WTC11 (cell line): ENCODE results near the gene OR8A1. TPM values are rescaled to one million over a fixed set of nuclear protein-coding genes. Genes with fewer than 3 reads are reported as not detected.

ENCODE experiments used
- ATAC-seq: fragments of 200-7000 bp; cut with Tn5 transposase; 2 replicates; pipeline ENCODE4 v1.10.0; 2021; ENCODE audit warnings: mild to moderate bottlenecking, moderate library complexity
- CTCF ChIA-PET: fragments of 300-600 bp; sonication (Branson Sonifier 250); formaldehyde crosslinking; loops from one replicate; lab custom pipeline; 2021; ENCODE audit warnings: antibody characterized with exemption; lab: Charles Lee
- POLR2A ChIA-PET: fragments of 350-600 bp; sonication (Branson Sonifier 250); formaldehyde crosslinking; loops from one replicate; lab custom pipeline; 2021; ENCODE audit warnings: antibody characterized with exemption; lab: Charles Lee
- DNase-seq: peaks from one replicate; pipeline ENCODE4 v3.0.0; 2021; ENCODE audit warnings: low spot score
- H3K27ac Mint-ChIP-seq: 2 replicates; pipeline ENCODE4 v1.8.0; 2021; ENCODE audit warnings: mixed read lengths
- H3K27me3 Mint-ChIP-seq: 2 replicates; pipeline ENCODE4 v1.8.0; 2021; ENCODE audit warnings: low read depth, mild to moderate bottlenecking, moderate library complexity, mixed read lengths
- H3K36me3 Mint-ChIP-seq: 2 replicates; pipeline ENCODE4 v1.8.0; 2021; ENCODE audit warnings: mixed read lengths
- H3K4me1 Mint-ChIP-seq: 2 replicates; pipeline ENCODE4 v1.8.0; 2022; ENCODE audit warnings: mixed read lengths
- H3K4me3 Mint-ChIP-seq: 2 replicates; pipeline ENCODE4 v1.8.0; 2021; ENCODE audit warnings: mild to moderate bottlenecking, moderate library complexity, mixed read lengths
- H3K9me3 Mint-ChIP-seq: 2 replicates; pipeline ENCODE4 v1.8.0; 2021; ENCODE audit warnings: mixed read lengths
- ZNF121 ChIP-seq: sonication (generic); formaldehyde crosslinking; IDR thresholded peaks from 2 replicates; pipeline ENCODE4 v1.8.0; 2023; ENCODE audit warnings: missing genetic modification reagents
- ZNF263 ChIP-seq: sonication (generic); formaldehyde crosslinking; IDR thresholded peaks from 2 replicates; pipeline ENCODE4 v1.8.1; 2022; ENCODE audit warnings: low read depth, mild to moderate bottlenecking, moderate library complexity, missing genetic modification reagents
- ZNF532 ChIP-seq: fragments of 250-450 bp; sonication (Bioruptor Pico); IDR thresholded peaks from 2 replicates; pipeline ENCODE4 v1.9.0; 2021; ENCODE audit warnings: mild to moderate bottlenecking, borderline replicate concordance
- total RNA-seq: library from RNA; stranded (reverse); gene quantifications from 3 replicates; pipeline ENCODE4 v1.2.3, GENCODE V29; 2021

OR8A1 gene
- total RNA-seq, 1 experiment from 2014 or later = not detected

- ChIA-PET POLR2A (no interaction called here), CTCF (interaction anchor here (1.4 kb wide), 1 partner anchor 82 kb away, joined by 3 read pairs; no protein-coding TSS in a partner anchor)
- peaks cover 9% of the 10 kb centered on the region for H3K4me1 Mint-ChIP-seq
- no peaks in the 10 kb centered on the region for H3K9me3 Mint-ChIP-seq
- TF ChIP-seq ZNF121 (CRISPR knock-in tag) = no peak
- TF ChIP-seq ZNF263 (CRISPR knock-in tag) = no peak
- TF ChIP-seq ZNF532 = no peak
- H3K36me3 Mint-ChIP-seq = no peaks in the 10 kb centered on the region
- H3K27me3 Mint-ChIP-seq = peaks cover 14% of the 10 kb centered on the region
- no peak overlapping the region for H3K4me3 Mint-ChIP-seq
- DNase-seq = no peak
- H3K27ac Mint-ChIP-seq = no peak overlapping the region
- no peak for ATAC-seq
Observed at GRCh38 chr11:124618863-124619262, 49.1 kb downstream of the OR8A1 start.

Other genes with a start within 250 kb of the OR8A1 start
- not detected in 3 replicates for gene OR8D2, start 249.8 kb upstream of the OR8A1 start, total RNA-seq
- gene OR8B2, start 185.5 kb upstream of the OR8A1 start, total RNA-seq = not detected in 3 replicates
- gene OR8B3, start 171.0 kb upstream of the OR8A1 start, total RNA-seq = not detected in 3 replicates
- gene OR8B4, start 145.1 kb upstream of the OR8A1 start, total RNA-seq = not detected in 3 replicates
- not detected in 3 replicates for gene OR8B8, start 124.3 kb upstream of the OR8A1 start, total RNA-seq
- not detected in 3 replicates for gene OR8B12, start 26.3 kb upstream of the OR8A1 start, total RNA-seq
- gene PANX3, start 41.4 kb downstream of the OR8A1 start, total RNA-seq = not detected in 3 replicates
- 25.4 to 30.3 TPM (median 30.0 TPM) in 3 replicates for gene TBRG1, start 52.9 kb downstream of the OR8A1 start, total RNA-seq
- gene SIAE, start 103.7 kb downstream of the OR8A1 start, total RNA-seq = 4.4 to 4.9 TPM (median 4.8 TPM) in 3 replicates
- 3.5 to 3.8 TPM (median 3.5 TPM) in 3 replicates for gene SPA17, start 103.9 kb downstream of the OR8A1 start, total RNA-seq
- gene NRGN, start 169.9 kb downstream of the OR8A1 start, total RNA-seq = 1.9 to 2.9 TPM (median 2.5 TPM) in 3 replicates
- gene VSIG2, start 182.3 kb downstream of the OR8A1 start, total RNA-seq = 0.46 to 0.79 TPM (median 0.71 TPM) in 3 replicates
- 0.44 to 0.64 TPM (median 0.48 TPM) in 3 replicates for gene ESAM, start 192.3 kb downstream of the OR8A1 start, total RNA-seq
- gene MSANTD2, start 230.4 kb downstream of the OR8A1 start, total RNA-seq = 16.5 to 17.5 TPM (median 16.8 TPM) in 3 replicates